MM.1S (cell line): ENCODE data around the gene ENO4.

Experiments used
- DNase-seq: peaks from one replicate; pipeline ENCODE4 v3.0.0-alpha.2; 2015
- H2AFZ ChIP-seq: fragments of 300-600 bp; sonication (generic); 2 replicates; pipeline ENCODE4 v1.6.0; 2016; ENCODE audit warnings: antibody characterized with exemption, low read length
- H3F3A ChIP-seq: fragments of 300-600 bp; sonication (generic); 2 replicates; pipeline ENCODE4 v1.6.1; 2016; ENCODE audit warnings: mild to moderate bottlenecking, antibody characterized with exemption, low read length, moderate library complexity, mixed read lengths; ENCODE audit not compliant: insufficient read depth
- H3K27ac ChIP-seq: fragments of 300-600 bp; sonication (generic); 2 replicates; pipeline ENCODE4 v1.5.1; 2016; ENCODE audit warnings: mild to moderate bottlenecking, low read length
- H3K27me3 ChIP-seq: fragments of 300-600 bp; sonication (generic); replicated peaks from 2 replicates; pipeline ENCODE4 v1.6.0; 2016; ENCODE audit warnings: low read length; ENCODE audit not compliant: insufficient read depth
- H3K36me3 ChIP-seq: fragments of 300-600 bp; sonication (generic); replicated peaks from 2 replicates; pipeline ENCODE4 v1.6.1; 2016; ENCODE audit warnings: mild to moderate bottlenecking, low read length, mixed read lengths; ENCODE audit not compliant: insufficient read depth
- H3K4me1 ChIP-seq: fragments of 300-600 bp; sonication (generic); 2 replicates; pipeline ENCODE4 v1.6.1; 2016; ENCODE audit warnings: low read length, mixed read lengths
- H3K4me2 ChIP-seq: fragments of 300-600 bp; sonication (generic); 2 replicates; pipeline ENCODE4 v1.6.0; 2016; ENCODE audit warnings: low read depth, low read length
- H3K4me3 ChIP-seq: fragments of 300-600 bp; sonication (generic); 2 replicates; pipeline ENCODE4 v1.5.1; 2016; ENCODE audit warnings: low read length, mixed read lengths
- H3K79me2 ChIP-seq: fragments of 300-600 bp; sonication (generic); 2 replicates; pipeline ENCODE4 v1.6.1; 2016; ENCODE audit warnings: mixed run types, low read length, mixed read lengths
- H3K9ac ChIP-seq: fragments of 300-600 bp; sonication (generic); 2 replicates; pipeline ENCODE4 v1.6.1; 2016; ENCODE audit warnings: low read length, mixed read lengths
- H3K9me2 ChIP-seq: fragments of 300-600 bp; sonication (generic); replicated peaks from 2 replicates; pipeline ENCODE4 v1.6.1; 2016; ENCODE audit warnings: mild to moderate bottlenecking, low read length, mixed read lengths; ENCODE audit not compliant: insufficient read depth
- H3K9me3 ChIP-seq: fragments of 300-600 bp; sonication (generic); replicated peaks from 2 replicates; pipeline ENCODE4 v1.6.1; 2016; ENCODE audit warnings: mild to moderate bottlenecking, low read length, mixed read lengths; ENCODE audit not compliant: insufficient read depth
- H4K20me1 ChIP-seq: fragments of 300-600 bp; sonication (generic); 2 replicates; pipeline ENCODE4 v1.6.1; 2016; ENCODE audit warnings: mild to moderate bottlenecking, low read length, moderate library complexity, mixed read lengths; ENCODE audit not compliant: insufficient read depth
- EZH2 ChIP-seq: fragments of 300-600 bp; sonication (generic); optimal IDR thresholded peaks from 2 replicates; pipeline ENCODE3; 2017; ENCODE audit warnings: low read depth, mild to moderate bottlenecking, antibody characterized with exemption, low read length, mixed read lengths
- EZH2phosphoT487 ChIP-seq: fragments of 300-600 bp; sonication (generic); IDR thresholded peaks from 2 replicates; pipeline ENCODE4 v1.6.1; 2018; ENCODE audit warnings: antibody characterized with exemption, low read length
- TF ChIP-seq, protein P1 (sequence below): fragments of 300-600 bp; sonication (generic); IDR thresholded peaks from 2 replicates; pipeline ENCODE4 v1.5.1; 2016; ENCODE audit warnings: antibody characterized with exemption, low read length, mixed read lengths

Gene ENO4

DNA sequence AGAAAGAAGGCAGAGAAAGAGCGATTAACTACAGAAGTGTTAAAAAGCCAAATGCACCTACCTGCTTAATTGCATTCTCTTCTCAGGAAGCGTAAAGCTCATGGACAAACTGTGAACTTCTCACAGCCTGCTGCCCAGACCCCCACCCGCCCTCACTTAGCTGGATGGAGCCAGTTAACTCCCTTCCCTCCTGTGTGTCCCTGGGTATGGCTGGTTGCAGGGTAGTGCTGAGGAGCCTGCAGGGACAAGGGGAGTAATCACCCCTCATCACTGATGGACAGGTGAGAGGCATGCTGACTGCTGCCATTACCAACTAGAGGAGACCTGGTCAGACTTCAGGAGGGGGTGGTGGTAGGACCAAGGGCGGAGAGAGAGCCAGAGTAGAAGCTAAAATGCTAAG, 37.5 kb downstream of the ENO4 start:
- H3K79me2 ChIP-seq = no peaks in the 10 kb centered on the region
- no peak overlapping the region for H3K4me3 ChIP-seq
- H3F3A ChIP-seq = no peaks in the 10 kb centered on the region
- H3K9me3 ChIP-seq = no peaks in the 10 kb centered on the region
- DNase-seq = no peak
- no peak overlapping the region for H3K4me2 ChIP-seq
- H3K9me2 ChIP-seq = no peaks in the 10 kb centered on the region
- no peak overlapping the region for H3K9ac ChIP-seq
- no peaks in the 10 kb centered on the region for H3K4me1 ChIP-seq
- no peak overlapping the region for H2AFZ ChIP-seq
- no peaks in the 10 kb centered on the region for H3K36me3 ChIP-seq
- no peaks in the 10 kb centered on the region for H4K20me1 ChIP-seq
- no peak overlapping the region for H3K27ac ChIP-seq
- no peaks in the 10 kb centered on the region for H3K27me3 ChIP-seq
- TF ChIP-seq, protein P1, sequence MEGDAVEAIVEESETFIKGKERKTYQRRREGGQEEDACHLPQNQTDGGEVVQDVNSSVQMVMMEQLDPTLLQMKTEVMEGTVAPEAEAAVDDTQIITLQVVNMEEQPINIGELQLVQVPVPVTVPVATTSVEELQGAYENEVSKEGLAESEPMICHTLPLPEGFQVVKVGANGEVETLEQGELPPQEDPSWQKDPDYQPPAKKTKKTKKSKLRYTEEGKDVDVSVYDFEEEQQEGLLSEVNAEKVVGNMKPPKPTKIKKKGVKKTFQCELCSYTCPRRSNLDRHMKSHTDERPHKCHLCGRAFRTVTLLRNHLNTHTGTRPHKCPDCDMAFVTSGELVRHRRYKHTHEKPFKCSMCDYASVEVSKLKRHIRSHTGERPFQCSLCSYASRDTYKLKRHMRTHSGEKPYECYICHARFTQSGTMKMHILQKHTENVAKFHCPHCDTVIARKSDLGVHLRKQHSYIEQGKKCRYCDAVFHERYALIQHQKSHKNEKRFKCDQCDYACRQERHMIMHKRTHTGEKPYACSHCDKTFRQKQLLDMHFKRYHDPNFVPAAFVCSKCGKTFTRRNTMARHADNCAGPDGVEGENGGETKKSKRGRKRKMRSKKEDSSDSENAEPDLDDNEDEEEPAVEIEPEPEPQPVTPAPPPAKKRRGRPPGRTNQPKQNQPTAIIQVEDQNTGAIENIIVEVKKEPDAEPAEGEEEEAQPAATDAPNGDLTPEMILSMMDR = no peak
- no peak for TF ChIP-seq EZH2phosphoT487
- TF ChIP-seq EZH2 = no peak

DNA sequence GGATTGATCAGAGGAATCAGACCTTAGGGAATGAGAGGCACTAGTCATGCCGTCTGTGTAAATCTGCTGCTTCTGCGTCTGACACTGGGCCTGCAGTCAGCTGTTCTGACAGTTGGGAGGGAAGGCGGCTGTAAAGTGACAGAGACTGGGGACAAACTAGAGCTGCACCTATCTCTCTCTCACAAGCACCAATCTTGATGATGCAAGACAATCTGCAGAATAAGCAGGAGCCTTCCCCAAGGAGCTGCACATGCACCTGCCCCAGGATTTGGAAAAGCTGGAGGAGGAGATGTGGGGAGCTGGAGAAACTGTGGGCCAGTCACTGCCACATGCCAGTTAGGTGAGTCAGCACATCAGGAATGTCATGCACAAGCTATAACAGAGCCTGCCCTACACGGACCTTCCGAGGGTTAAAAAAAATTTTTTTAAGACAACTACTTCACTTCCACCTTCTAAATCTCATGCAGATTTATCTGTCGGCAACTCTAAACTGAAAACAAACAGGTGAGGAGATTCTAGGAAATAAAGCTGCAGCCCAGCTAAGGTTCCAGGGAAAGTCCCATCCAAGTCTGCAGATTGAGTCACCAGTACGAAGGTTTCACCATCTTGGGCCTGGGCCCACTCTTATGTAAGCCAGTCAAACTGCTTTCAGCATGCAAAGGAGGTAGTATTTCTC, 39.2 kb downstream of the ENO4 start:
- H3K4me3 ChIP-seq = no peak overlapping the region
- no peaks in the 10 kb centered on the region for H3K27me3 ChIP-seq
- H2AFZ ChIP-seq = no peak overlapping the region
- H3F3A ChIP-seq = no peaks in the 10 kb centered on the region
- DNase-seq = no peak
- no peak overlapping the region for H3K27ac ChIP-seq
- no peaks in the 10 kb centered on the region for H3K36me3 ChIP-seq
- H3K79me2 ChIP-seq = no peaks in the 10 kb centered on the region
- no peak for TF ChIP-seq EZH2phosphoT487
- TF ChIP-seq EZH2 = no peak
- TF ChIP-seq, protein P1 = no peak
- H4K20me1 ChIP-seq = no peaks in the 10 kb centered on the region
- H3K9me3 ChIP-seq = no peaks in the 10 kb centered on the region
- H3K4me1 ChIP-seq = no peaks in the 10 kb centered on the region
- no peak overlapping the region for H3K9ac ChIP-seq
- no peak overlapping the region for H3K4me2 ChIP-seq
- no peaks in the 10 kb centered on the region for H3K9me2 ChIP-seq

DNA sequence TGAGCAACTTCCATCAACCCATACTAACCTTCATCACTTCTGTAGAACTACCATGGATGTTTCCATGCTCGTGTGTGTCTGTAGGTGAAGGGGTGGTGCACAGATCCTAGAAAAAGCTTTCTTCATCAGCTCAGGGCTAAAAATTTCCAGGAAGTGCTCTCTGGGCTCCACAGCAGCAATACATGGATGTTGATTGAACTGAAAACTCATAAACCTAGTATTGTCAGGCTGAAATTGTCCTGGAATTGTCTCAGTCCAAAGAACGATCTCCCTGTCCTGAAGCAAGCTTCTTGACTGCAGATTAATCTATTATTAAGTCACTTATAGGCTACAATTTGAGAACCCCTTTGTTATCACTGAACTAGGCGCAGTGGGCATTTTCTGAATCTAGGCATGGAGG, 39.8 kb downstream of the ENO4 start:
- no peak overlapping the region for H3K9ac ChIP-seq
- no peaks in the 10 kb centered on the region for H3K9me3 ChIP-seq
- H3K4me2 ChIP-seq = no peak overlapping the region
- no peaks in the 10 kb centered on the region for H3K9me2 ChIP-seq
- H4K20me1 ChIP-seq = no peaks in the 10 kb centered on the region
- H2AFZ ChIP-seq = no peak overlapping the region
- H3K79me2 ChIP-seq = no peaks in the 10 kb centered on the region
- H3K4me1 ChIP-seq = no peaks in the 10 kb centered on the region
- H3K4me3 ChIP-seq = no peak overlapping the region
- TF ChIP-seq EZH2phosphoT487 = no peak
- TF ChIP-seq, protein P1 = no peak
- TF ChIP-seq EZH2 = no peak
- H3K27me3 ChIP-seq = no peaks in the 10 kb centered on the region
- no peak for DNase-seq
- no peaks in the 10 kb centered on the region for H3F3A ChIP-seq
- H3K36me3 ChIP-seq = no peaks in the 10 kb centered on the region
- no peak overlapping the region for H3K27ac ChIP-seq
